Prostate gland (tissue), 2 donors: ENCODE data around the gene PBX4. TPM values are rescaled to one million over a fixed set of nuclear protein-coding genes. Genes with fewer than 3 reads are reported as not detected.
A peak's percentile ranks its signal among the peaks of the same experiment; 100 is the strongest.
"Not testable (repeated sequence)": the region's sequence is repeated elsewhere in the genome, so short reads cannot be mapped to it uniquely, and the experiment has no call there.

Source experiments
- DNase-seq: peaks from one replicate; pipeline ENCODE4 v3.0.0-alpha.2; 2019; ENCODE audit warnings: low spot score
- H3K27ac ChIP-seq, 2 donors: fragments of 200-600 bp; sonication (generic); 2 replicates each; pipeline ENCODE4 v1.5.1; 2017 to 2019
- H3K27me3 ChIP-seq: fragments of 200-600 bp; sonication (generic); replicated peaks from 2 replicates; pipeline ENCODE4 v1.5.1; 2019; ENCODE audit not compliant: insufficient read depth
- H3K36me3 ChIP-seq, 2 donors: fragments of 200-600 bp; sonication (generic); 1 replicate in 1 of 2; 2 replicates in 1 of 2; pipeline versions ENCODE4 v1.5.1 to v1.8.1; 2017 to 2019
- H3K4me1 ChIP-seq: fragments of 200-600 bp; sonication (generic); replicated peaks from 2 replicates; pipeline ENCODE4 v1.5.1; 2019
- H3K4me3 ChIP-seq, 2 donors: fragments of 200-600 bp; sonication (generic); 2 replicates each; pipeline ENCODE4 v1.5.1; 2017 to 2019
- H3K9me3 ChIP-seq: fragments of 200-600 bp; sonication (generic); 2 replicates; pipeline ENCODE4 v1.5.1; 2017
- CTCF ChIP-seq, 4 experiments: fragments of 200-600 bp in 2 of 4; fragments of 450-650 bp in 2 of 4; sonication (generic) in 2 of 4; IDR thresholded peaks; 1 replicate in 3 of 4; 2 replicates in 1 of 4; pipeline ENCODE4 v1.5.1; 2016 to 2019; ENCODE audit warnings: antibody characterized with exemption in 4 of 4, mild to moderate bottlenecking in 2 of 4, moderate library complexity in 2 of 4
- POLR2A ChIP-seq: fragments of 450-650 bp; IDR thresholded peaks from one replicate; pipeline ENCODE4 v1.6.1; 2016; ENCODE audit warnings: antibody characterized with exemption, mild to moderate bottlenecking
- POLR2AphosphoS5 ChIP-seq: sonication (generic); formaldehyde crosslinking; IDR thresholded peaks from one replicate; pipeline ENCODE4 v1.6.1; 2017; ENCODE audit warnings: antibody characterized with exemption
- WGBS: methylation state at CpG from one replicate; pipeline ENCODE4 v1.1.5; 2018; 5-methylcytosine and 5-hydroxymethylcytosine counted together
- intact Hi-C: fragments of 100-400 bp; cut with DNase I; formaldehyde crosslinking; loops from one replicate; pipeline ENCODE4 v1.14.2; 2022
- total RNA-seq, 2 donors: library from RNA; depleted of rRNA; stranded (reverse); fragments of >200 nt; gene quantifications; one replicate each; pipeline ENCODE4 v1.1.0, GENCODE V29; 2016

PBX4 gene
- 10 to 100 TPM in 1 of 2 donors, 1 to 10 TPM in 1; 2.6 to 10.6 TPM for total RNA-seq

- TF ChIP-seq POLR2AphosphoS5 = peak; percentile 72
- TF ChIP-seq POLR2A = peak; percentile 67
- TF ChIP-seq CTCF (IDR thresholded peaks at IDR 0.05) = peak in 1 of 4 experiments; percentile 9
- Histone ChIP-seq H3K27me3 (no peaks in the 10 kb centered on the region), H3K9me3 (no peaks in the 10 kb centered on the region), H3K4me3 (peak within 1 kb of the TSS; percentile 34 to 42), H3K36me3 (no peaks in the 10 kb centered on the region), H3K4me1 (no peaks in the 10 kb centered on the region), H3K27ac (no peak within 1 kb of the TSS)
- intact Hi-C loops = no loop called here
- WGBS = 3% methylated on average over 78 of the region's 80 CpGs
- peak; percentile 94 for DNase-seq
Measured at GRCh38 chr19:19618219-19619051, at the start of gene PBX4. Gene PBX4, minus strand, starts transcription at chr19:19618687. Its CDS starts 58 bp downstream, at chr19:19618629.

- H3K4me3 ChIP-seq, DNase-seq, H3K27ac ChIP-seq, H3K27me3 ChIP-seq, H3K9me3 ChIP-seq, intact Hi-C loops, H3K36me3 ChIP-seq: not testable (repeated sequence)
- peaks cover 12% of the 10 kb centered on the region for H3K4me1 ChIP-seq
- 95% methylated on average over 22 of the region's 22 CpGs for WGBS
Measured at GRCh38 chr19:19665420-19665948, 47.0 kb upstream of the PBX4 start.

GRCh38 chr19:19663256-19664120 lies 45.0 kb upstream of the PBX4 start, which contains the start of gene ATP13A1:
Gene ATP13A1, minus strand, starts transcription at chr19:19663676. Its CDS starts 10 bp downstream, at chr19:19663666.
- H3K9me3 ChIP-seq = no peaks in the 10 kb centered on the region
- under 1% methylated on average over 56 of the region's 85 CpGs for WGBS
- peaks cover under 1 to 3% of the 10 kb centered on the region in 2 donors for H3K36me3 ChIP-seq
- peak; percentile 97 for DNase-seq
- H3K27ac ChIP-seq = peak within 1 kb of the TSS; percentile 92 to 93
- intact Hi-C loops = no loop called here
- peaks cover 12% of the 10 kb centered on the region for H3K4me1 ChIP-seq
- peak within 1 kb of the TSS; percentile 85 to 98 for H3K4me3 ChIP-seq
- peak; percentile 97 for TF ChIP-seq POLR2AphosphoS5
- peak in 1 of 4 experiments; percentile 49 for TF ChIP-seq CTCF (IDR thresholded peaks at IDR 0.05)
- peak; percentile 51 for TF ChIP-seq POLR2A
- H3K27me3 ChIP-seq = no peaks in the 10 kb centered on the region

- Histone ChIP-seq H3K4me1 (peaks cover 12% of the 10 kb centered on the region), H3K36me3 (peaks cover 6 to 7% of the 10 kb centered on the region in 2 donors), H3K4me3 (peak overlapping the region; percentile 85 to 98), H3K9me3 (no peaks in the 10 kb centered on the region), H3K27me3 (no peaks in the 10 kb centered on the region), H3K27ac (peak overlapping the region; percentile 92 to 93)
- TF ChIP-seq POLR2A (no peak), POLR2AphosphoS5 (no peak), CTCF (IDR thresholded peaks at IDR 0.05) (no peak)
- 12% methylated on average over 7 of the region's 17 CpGs for WGBS
- intact Hi-C loops = no loop called here
- DNase-seq = no peak
Measured at GRCh38 chr19:19662871-19663255, 44.4 kb upstream of the PBX4 start.

- H3K27me3 ChIP-seq = no peaks in the 10 kb centered on the region
- no peak for DNase-seq
- peak overlapping the region; percentile 85 to 98 for H3K4me3 ChIP-seq
- intact Hi-C loops = no loop called here
- WGBS = 81% methylated on average over 8 of the region's 8 CpGs
- no peaks in the 10 kb centered on the region for H3K9me3 ChIP-seq
- no peak overlapping the region for H3K27ac ChIP-seq
- no peak for TF ChIP-seq POLR2AphosphoS5
- TF ChIP-seq POLR2A = no peak
- TF ChIP-seq CTCF (IDR thresholded peaks at IDR 0.05) = no peak
- H3K4me1 ChIP-seq = peaks cover 12% of the 10 kb centered on the region
- H3K36me3 ChIP-seq = peaks cover 7 to 10% of the 10 kb centered on the region in 2 donors
Measured at GRCh38 chr19:19662344-19662743, 43.9 kb upstream of the PBX4 start.
